ENCODE results near the gene SLCO1B1. TPM values are rescaled to one million over a fixed set of nuclear protein-coding genes. Genes with fewer than 3 reads are reported as not detected.

SLCO1B1 gene
- total RNA-seq, 1 donor from 2014 or later = not detected

DNA sequence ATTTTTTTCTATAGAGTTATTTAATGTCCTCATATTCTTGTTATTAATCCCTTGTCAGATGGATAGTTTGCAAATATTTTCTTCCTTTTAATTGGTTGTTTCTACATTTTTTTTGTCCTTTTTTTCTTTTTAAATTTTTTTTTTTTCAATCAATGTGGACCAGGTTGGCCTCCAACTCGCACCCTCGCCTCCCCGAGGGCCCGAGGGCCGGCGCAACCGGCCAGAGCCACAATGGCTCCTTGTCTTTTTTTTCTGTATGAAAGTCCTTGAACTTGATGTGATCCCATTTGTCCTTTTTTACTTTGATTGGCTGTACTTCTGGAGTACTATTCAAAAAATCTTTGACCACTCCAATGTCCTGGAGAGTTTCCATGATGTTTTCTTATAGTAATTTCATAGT is 17.7 kb upstream of the SLCO1B1 start:
- no peak overlapping the region for H3K27ac Mint-ChIP-seq (ENCODE audit: unreplicated experiment)
- H3K36me3 Mint-ChIP-seq (ENCODE audit: low read depth, unreplicated experiment) = no peaks in the 10 kb centered on the region
- H3K4me3 Mint-ChIP-seq (ENCODE audit: unreplicated experiment) = no peak overlapping the region
- Histone ChIP-seq H2AFZ (ENCODE audit: low read depth, low read length) (no peak overlapping the region), H3K9ac (ENCODE audit: low read length) (no peak overlapping the region), H3K27ac (ENCODE audit: low read depth, low read length) (no peak overlapping the region), H3K9me3 (ENCODE audit: insufficient read depth, low read depth, low read length) (no peaks in the 10 kb centered on the region), H3K4me1 (ENCODE audit: insufficient read depth, low read length) (peaks cover 3% of the 10 kb centered on the region), H3K4me3 (ENCODE audit: insufficient read depth, low read depth, low read length) (no peak overlapping the region), H3K79me2 (ENCODE audit: insufficient read depth, low read length) (no peaks in the 10 kb centered on the region), H3K27me3 (ENCODE audit: insufficient read depth, low read length) (no peaks in the 10 kb centered on the region), H4K20me1 (ENCODE audit: insufficient read depth, low read length) (no peaks in the 10 kb centered on the region), H3K36me3 (ENCODE audit: insufficient read depth, low read length) (no peaks in the 10 kb centered on the region), H3K4me2 (ENCODE audit: low read length) (no peak overlapping the region)
- no peaks in the 10 kb centered on the region for H3K27me3 Mint-ChIP-seq (ENCODE audit: low read depth, unreplicated experiment)
- no peak for TF ChIP-seq EZH2 (IDR thresholded peaks at IDR 0.05; ENCODE audit: insufficient read depth, low read length)
- TF ChIP-seq, protein P1, sequence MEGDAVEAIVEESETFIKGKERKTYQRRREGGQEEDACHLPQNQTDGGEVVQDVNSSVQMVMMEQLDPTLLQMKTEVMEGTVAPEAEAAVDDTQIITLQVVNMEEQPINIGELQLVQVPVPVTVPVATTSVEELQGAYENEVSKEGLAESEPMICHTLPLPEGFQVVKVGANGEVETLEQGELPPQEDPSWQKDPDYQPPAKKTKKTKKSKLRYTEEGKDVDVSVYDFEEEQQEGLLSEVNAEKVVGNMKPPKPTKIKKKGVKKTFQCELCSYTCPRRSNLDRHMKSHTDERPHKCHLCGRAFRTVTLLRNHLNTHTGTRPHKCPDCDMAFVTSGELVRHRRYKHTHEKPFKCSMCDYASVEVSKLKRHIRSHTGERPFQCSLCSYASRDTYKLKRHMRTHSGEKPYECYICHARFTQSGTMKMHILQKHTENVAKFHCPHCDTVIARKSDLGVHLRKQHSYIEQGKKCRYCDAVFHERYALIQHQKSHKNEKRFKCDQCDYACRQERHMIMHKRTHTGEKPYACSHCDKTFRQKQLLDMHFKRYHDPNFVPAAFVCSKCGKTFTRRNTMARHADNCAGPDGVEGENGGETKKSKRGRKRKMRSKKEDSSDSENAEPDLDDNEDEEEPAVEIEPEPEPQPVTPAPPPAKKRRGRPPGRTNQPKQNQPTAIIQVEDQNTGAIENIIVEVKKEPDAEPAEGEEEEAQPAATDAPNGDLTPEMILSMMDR (IDR thresholded peaks at IDR 0.05; ENCODE audit: insufficient read depth, low read depth, low read length) = no peak
- FAIRE-seq (no peak), DNase-seq (ENCODE audit: low read depth) (no peak)
- peaks cover 2% of the 10 kb centered on the region for H3K9me3 Mint-ChIP-seq (ENCODE audit: unreplicated experiment)
- H3K4me1 Mint-ChIP-seq (ENCODE audit: low read depth, unreplicated experiment) = no peaks in the 10 kb centered on the region

DNA sequence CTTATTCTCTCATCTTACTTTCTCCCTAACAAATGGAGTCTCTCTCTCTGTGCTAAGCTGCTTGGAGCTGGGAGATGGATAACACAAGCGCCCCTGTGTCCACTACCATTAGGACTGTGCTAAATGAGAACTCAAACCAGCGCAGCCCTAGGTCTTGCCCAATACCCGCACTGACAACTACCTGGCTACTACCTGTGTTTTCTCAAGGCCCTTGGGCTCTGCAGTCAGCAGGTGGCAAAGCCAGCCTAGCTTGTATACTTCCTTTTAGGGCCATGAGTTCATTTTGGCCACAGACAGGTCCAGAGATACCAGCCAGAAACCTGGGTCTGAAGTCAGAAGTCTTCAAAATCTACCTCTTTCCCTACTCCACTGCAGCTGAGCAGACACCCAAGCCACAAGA is 13.0 kb upstream of the SLCO1B1 start:
- no peak overlapping the region for H3K27ac Mint-ChIP-seq (ENCODE audit: unreplicated experiment)
- peaks cover 2% of the 10 kb centered on the region for H3K9me3 Mint-ChIP-seq (ENCODE audit: unreplicated experiment)
- DNase-seq (ENCODE audit: low read depth) = no peak

DNA sequence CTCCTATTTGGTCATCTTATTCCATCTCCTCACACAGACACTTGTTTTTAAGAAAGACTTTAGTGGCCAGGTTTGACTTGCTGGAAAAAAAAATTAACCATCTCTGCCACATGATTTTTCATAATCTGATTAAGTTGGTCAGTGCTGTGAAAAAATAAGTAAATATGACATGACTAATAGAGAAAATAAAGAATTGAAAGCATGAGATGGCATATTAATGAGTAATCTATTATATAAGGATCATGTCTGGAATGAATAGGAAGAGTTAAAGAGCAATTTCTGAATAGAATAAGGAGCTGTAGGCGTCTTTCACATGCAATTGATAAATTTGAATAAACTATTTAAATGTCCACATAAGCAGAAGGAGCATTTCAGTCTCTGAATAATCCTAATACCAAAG is 12.2 kb upstream of the SLCO1B1 start:
- Histone ChIP-seq H3K9ac (ENCODE audit: low read length) (no peak overlapping the region), H3K27me3 (ENCODE audit: insufficient read depth, low read length) (no peaks in the 10 kb centered on the region), H2AFZ (ENCODE audit: low read depth, low read length) (no peak overlapping the region), H3K4me3 (ENCODE audit: insufficient read depth, low read depth, low read length) (no peak overlapping the region), H3K9me3 (ENCODE audit: insufficient read depth, low read depth, low read length) (no peaks in the 10 kb centered on the region), H3K79me2 (ENCODE audit: insufficient read depth, low read length) (no peaks in the 10 kb centered on the region), H3K4me1 (ENCODE audit: insufficient read depth, low read length) (no peaks in the 10 kb centered on the region), H3K27ac (ENCODE audit: low read depth, low read length) (no peak overlapping the region), H4K20me1 (ENCODE audit: insufficient read depth, low read length) (no peaks in the 10 kb centered on the region), H3K4me2 (ENCODE audit: low read length) (no peak overlapping the region), H3K36me3 (ENCODE audit: insufficient read depth, low read length) (no peaks in the 10 kb centered on the region)
- Mint-ChIP-seq H3K27ac (ENCODE audit: unreplicated experiment) (no peak overlapping the region), H3K27me3 (ENCODE audit: low read depth, unreplicated experiment) (no peaks in the 10 kb centered on the region), H3K4me3 (ENCODE audit: unreplicated experiment) (no peak overlapping the region), H3K36me3 (ENCODE audit: low read depth, unreplicated experiment) (no peaks in the 10 kb centered on the region), H3K9me3 (ENCODE audit: unreplicated experiment) (peaks cover 2% of the 10 kb centered on the region), H3K4me1 (ENCODE audit: low read depth, unreplicated experiment) (no peaks in the 10 kb centered on the region)
- no peak for DNase-seq (ENCODE audit: low read depth)
- TF ChIP-seq, protein P1 (IDR thresholded peaks at IDR 0.05; ENCODE audit: insufficient read depth, low read depth, low read length) = no peak
- TF ChIP-seq EZH2 (IDR thresholded peaks at IDR 0.05; ENCODE audit: insufficient read depth, low read length) = no peak
- FAIRE-seq = no peak

More for the DNA sequence above, 13.0 kb upstream of the SLCO1B1 start:
- H3K79me2 ChIP-seq (ENCODE audit: insufficient read depth, low read length) = no peaks in the 10 kb centered on the region
- H3K4me1 ChIP-seq (ENCODE audit: insufficient read depth, low read length) = no peaks in the 10 kb centered on the region
- no peaks in the 10 kb centered on the region for H3K27me3 Mint-ChIP-seq (ENCODE audit: low read depth, unreplicated experiment)
- H4K20me1 ChIP-seq (ENCODE audit: insufficient read depth, low read length) = no peaks in the 10 kb centered on the region
- H2AFZ ChIP-seq (ENCODE audit: low read depth, low read length) = no peak overlapping the region
- H3K27ac ChIP-seq (ENCODE audit: low read depth, low read length) = no peak overlapping the region
- H3K4me3 ChIP-seq (ENCODE audit: insufficient read depth, low read depth, low read length) = no peak overlapping the region
- no peak overlapping the region for H3K4me3 Mint-ChIP-seq (ENCODE audit: unreplicated experiment)
- no peak for FAIRE-seq
- H3K27me3 ChIP-seq (ENCODE audit: insufficient read depth, low read length) = no peaks in the 10 kb centered on the region
- no peaks in the 10 kb centered on the region for H3K4me1 Mint-ChIP-seq (ENCODE audit: low read depth, unreplicated experiment)
- H3K4me2 ChIP-seq (ENCODE audit: low read length) = no peak overlapping the region
- no peaks in the 10 kb centered on the region for H3K9me3 ChIP-seq (ENCODE audit: insufficient read depth, low read depth, low read length)
- H3K36me3 ChIP-seq (ENCODE audit: insufficient read depth, low read length) = no peaks in the 10 kb centered on the region
- no peaks in the 10 kb centered on the region for H3K36me3 Mint-ChIP-seq (ENCODE audit: low read depth, unreplicated experiment)
- no peak overlapping the region for H3K9ac ChIP-seq (ENCODE audit: low read length)
- TF ChIP-seq EZH2 (IDR thresholded peaks at IDR 0.05; ENCODE audit: insufficient read depth, low read length) = no peak
- TF ChIP-seq, protein P1 (IDR thresholded peaks at IDR 0.05; ENCODE audit: insufficient read depth, low read depth, low read length) = no peak
